Ishikawa (cell line): ENCODE measurements around the gene EPN2.

ENCODE experiments used
- CEBPB ChIP-seq: IDR thresholded peaks from 2 replicates; pipeline ENCODE4 v1.6.1; 2012
- CREB1 ChIP-seq: IDR thresholded peaks from 2 replicates; pipeline ENCODE4 v1.6.1; 2012; ENCODE audit warnings: low read depth
- EGR1 ChIP-seq: IDR thresholded peaks from 2 replicates; pipeline ENCODE4 v1.6.1; 2012
- EP300 ChIP-seq: IDR thresholded peaks from 2 replicates; pipeline ENCODE4 v1.6.1; 2012; ENCODE audit warnings: borderline replicate concordance
- FOXM1 ChIP-seq: IDR thresholded peaks from 2 replicates; pipeline ENCODE4 v1.6.1; 2012; ENCODE audit warnings: low read depth, borderline replicate concordance
- MAX ChIP-seq: IDR thresholded peaks from 2 replicates; pipeline ENCODE4 v1.6.1; 2012
- NFIC ChIP-seq: IDR thresholded peaks from 2 replicates; pipeline ENCODE4 v1.6.1; 2012
- RAD21 ChIP-seq: IDR thresholded peaks from 2 replicates; pipeline ENCODE4 v1.6.1; 2012; ENCODE audit warnings: low read depth
- REST ChIP-seq: IDR thresholded peaks from 2 replicates; pipeline ENCODE4 v1.6.1; 2012; ENCODE audit warnings: low read depth, mild to moderate bottlenecking
- TAF1 ChIP-seq: IDR thresholded peaks from 2 replicates; pipeline ENCODE4 v1.6.1; 2012; ENCODE audit warnings: low read depth, mild to moderate bottlenecking
- TCF12 ChIP-seq: IDR thresholded peaks from 2 replicates; pipeline ENCODE4 v1.6.1; 2012; ENCODE audit warnings: low read depth
- TEAD4 ChIP-seq: IDR thresholded peaks from 2 replicates; pipeline ENCODE4 v1.6.1; 2012
- USF1 ChIP-seq: IDR thresholded peaks from 2 replicates; pipeline ENCODE4 v1.6.1; 2012
- YY1 ChIP-seq: IDR thresholded peaks from 2 replicates; pipeline ENCODE4 v1.6.1; 2012; ENCODE audit warnings: low read depth
- ZBTB7A ChIP-seq: IDR thresholded peaks from 2 replicates; pipeline ENCODE4 v1.6.1; 2012; ENCODE audit warnings: low read depth

EPN2 gene

GRCh38 chr17:19299214-19299747 is 62.1 kb downstream of the EPN2 start:
- TF ChIP-seq MAX (no peak), FOXM1 (no peak), EGR1 (no peak), TCF12 (no peak), EP300 (no peak), RAD21 (no peak), YY1 (no peak), NFIC (no peak), TEAD4 (no peak), CEBPB (no peak), ZBTB7A (no peak), USF1 (no peak), CREB1 (no peak), REST (no peak), TAF1 (no peak)

- no peak for TF ChIP-seq CREB1
Measured at GRCh38 chr17:19299866-19300265, 62.7 kb downstream of the EPN2 start.

- no peak for TF ChIP-seq USF1
- TF ChIP-seq TCF12, result no peak
- TF ChIP-seq FOXM1, result no peak
- no peak for TF ChIP-seq ZBTB7A
- TF ChIP-seq NFIC, result no peak
- no peak for TF ChIP-seq RAD21
- TF ChIP-seq TAF1, result no peak
- no peak for TF ChIP-seq MAX
- TF ChIP-seq YY1, result no peak
- no peak for TF ChIP-seq REST
- no peak for TF ChIP-seq TEAD4
- TF ChIP-seq CEBPB, result no peak
- no peak for TF ChIP-seq EGR1
- TF ChIP-seq EP300, result no peak
- no peak for TF ChIP-seq CREB1
Measured at GRCh38 chr17:19301274-19301951, 64.2 kb downstream of the EPN2 start.

- TF ChIP-seq CEBPB (no peak), NFIC (no peak)
Measured at GRCh38 chr17:19301973-19302372, 64.8 kb downstream of the EPN2 start.

GRCh38 chr17:19302791-19303331 is 65.7 kb downstream of the EPN2 start:
- TF ChIP-seq EP300, result no peak
- TF ChIP-seq FOXM1, result no peak
- TF ChIP-seq TAF1, result no peak
- no peak for TF ChIP-seq MAX
- no peak for TF ChIP-seq YY1
- TF ChIP-seq CREB1, result no peak
- no peak for TF ChIP-seq ZBTB7A

GRCh38 chr17:19303367-19303776 is 66.2 kb downstream of the EPN2 start:
- TF ChIP-seq USF1 (no peak), CEBPB (no peak), YY1 (no peak), EGR1 (no peak), FOXM1 (no peak), EP300 (no peak), RAD21 (no peak), MAX (no peak), ZBTB7A (no peak)
